Thyroid gland (tissue), 4 donors: Measurements from ENCODE around the gene APOL6.
A peak's percentile ranks its signal among the peaks of the same experiment; 100 is the strongest.

Experiments
- CTCF ChIP-seq, 6 experiments: fragments of 200-600 bp in 3 of 6; fragments of 450-650 bp in 3 of 6; sonication (generic) in 3 of 6; IDR thresholded peaks; one replicate each; pipeline ENCODE4 v1.5.1; 2016 to 2019; ENCODE audit warnings: antibody characterized with exemption in 6 of 6, mild to moderate bottlenecking in 2 of 6, inconsistent platforms in 1 of 6, moderate library complexity in 1 of 6
- POLR2A ChIP-seq, 2 donors: fragments of 450-650 bp; IDR thresholded peaks; one replicate each; pipeline ENCODE4 v1.6.1; 2017; ENCODE audit warnings: antibody characterized with exemption in 2 of 2, mild to moderate bottlenecking in 2 of 2, moderate library complexity in 1 of 2

GRCh38 chr22:35703861-35704584 is 55.8 kb downstream of the APOL6 start:
- no peak for TF ChIP-seq CTCF (IDR thresholded peaks at IDR 0.05)
- peak in 1 of 2 donors; percentile 21 for TF ChIP-seq POLR2A (IDR thresholded peaks at IDR 0.05)
